Glutamatergic neuron (in vitro differentiated cells): ENCODE measurements around the gene CYP39A1. TPM values are rescaled to one million over a fixed set of nuclear protein-coding genes. Genes with fewer than 3 reads are reported as not detected.

Source experiments
- DNase-seq: peaks from one replicate; pipeline ENCODE4 v3.0.0; 2022
- H3K27ac Mint-ChIP-seq: one replicate; pipeline ENCODE4 v1.8.0; 2020; ENCODE audit warnings: mild to moderate bottlenecking, mixed read lengths, inconsistent platforms; ENCODE audit not compliant: unreplicated experiment
- H3K27me3 Mint-ChIP-seq: one replicate; pipeline ENCODE4 v1.8.0; 2020; ENCODE audit warnings: mild to moderate bottlenecking, moderate library complexity, mixed read lengths, inconsistent platforms; ENCODE audit not compliant: unreplicated experiment
- H3K36me3 Mint-ChIP-seq: one replicate; pipeline ENCODE4 v1.8.0; 2020; ENCODE audit warnings: mild to moderate bottlenecking, mixed read lengths, inconsistent platforms; ENCODE audit not compliant: unreplicated experiment
- H3K4me1 Mint-ChIP-seq: one replicate; pipeline ENCODE4 v1.8.0; 2020; ENCODE audit warnings: mild to moderate bottlenecking, low read depth, mixed read lengths, inconsistent platforms; ENCODE audit not compliant: unreplicated experiment
- H3K4me3 Mint-ChIP-seq: one replicate; pipeline ENCODE4 v1.8.0; 2020; ENCODE audit warnings: mild to moderate bottlenecking, mixed read lengths, inconsistent platforms; ENCODE audit not compliant: unreplicated experiment
- H3K9me3 Mint-ChIP-seq: one replicate; pipeline ENCODE4 v1.8.0; 2020; ENCODE audit warnings: mild to moderate bottlenecking, moderate library complexity, mixed read lengths, inconsistent platforms; ENCODE audit not compliant: unreplicated experiment
- total RNA-seq: library from RNA; stranded (reverse); fragmentation: NEBNext Ultra II Directional; extraction: Animal tissue kit (Norgen Biotek cat#: 25700); gene quantifications from one replicate; pipeline ENCODE4 v1.2.1, GENCODE V29; 2021; ENCODE audit not compliant: unreplicated experiment
- TF ChIP-seq, protein P1 (sequence below): fragments of 200-600 bp; sonication (generic); IDR thresholded peaks from one replicate; pipeline ENCODE4 v1.5.0; 2021; ENCODE audit not compliant: partially characterized antibody, unreplicated experiment

CYP39A1 gene
- total RNA-seq, 1 donor from 2014 or later, result 0.17 TPM

DNA sequence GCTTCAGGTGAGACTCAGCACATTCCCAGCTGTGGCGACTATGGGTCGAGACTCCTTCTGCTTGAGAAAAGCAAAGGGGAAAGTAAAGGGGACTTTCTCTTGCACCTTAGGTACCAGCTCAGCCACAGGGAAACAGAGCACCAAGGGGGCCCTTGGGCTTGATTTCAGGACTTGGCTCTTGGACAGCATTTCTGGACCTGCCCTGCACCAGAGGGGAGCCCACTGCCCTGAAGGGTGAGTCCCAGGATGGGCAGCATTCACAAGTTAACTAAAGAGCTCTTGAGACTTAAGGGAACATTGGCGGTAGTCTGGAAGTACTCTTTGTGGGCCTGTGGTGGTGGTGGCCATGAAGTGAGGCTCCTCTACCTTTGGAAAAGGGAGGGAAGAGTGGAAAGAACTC lies 111.1 kb downstream of the CYP39A1 start:
- no peak overlapping the region for H3K4me3 Mint-ChIP-seq
- H3K9me3 Mint-ChIP-seq, result peaks cover 4% of the 10 kb centered on the region
- TF ChIP-seq, protein P1, sequence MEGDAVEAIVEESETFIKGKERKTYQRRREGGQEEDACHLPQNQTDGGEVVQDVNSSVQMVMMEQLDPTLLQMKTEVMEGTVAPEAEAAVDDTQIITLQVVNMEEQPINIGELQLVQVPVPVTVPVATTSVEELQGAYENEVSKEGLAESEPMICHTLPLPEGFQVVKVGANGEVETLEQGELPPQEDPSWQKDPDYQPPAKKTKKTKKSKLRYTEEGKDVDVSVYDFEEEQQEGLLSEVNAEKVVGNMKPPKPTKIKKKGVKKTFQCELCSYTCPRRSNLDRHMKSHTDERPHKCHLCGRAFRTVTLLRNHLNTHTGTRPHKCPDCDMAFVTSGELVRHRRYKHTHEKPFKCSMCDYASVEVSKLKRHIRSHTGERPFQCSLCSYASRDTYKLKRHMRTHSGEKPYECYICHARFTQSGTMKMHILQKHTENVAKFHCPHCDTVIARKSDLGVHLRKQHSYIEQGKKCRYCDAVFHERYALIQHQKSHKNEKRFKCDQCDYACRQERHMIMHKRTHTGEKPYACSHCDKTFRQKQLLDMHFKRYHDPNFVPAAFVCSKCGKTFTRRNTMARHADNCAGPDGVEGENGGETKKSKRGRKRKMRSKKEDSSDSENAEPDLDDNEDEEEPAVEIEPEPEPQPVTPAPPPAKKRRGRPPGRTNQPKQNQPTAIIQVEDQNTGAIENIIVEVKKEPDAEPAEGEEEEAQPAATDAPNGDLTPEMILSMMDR, result no peak
- peaks cover 11% of the 10 kb centered on the region for H3K36me3 Mint-ChIP-seq
- no peak for DNase-seq
- H3K27ac Mint-ChIP-seq, result no peak overlapping the region
- no peaks in the 10 kb centered on the region for H3K27me3 Mint-ChIP-seq
- no peaks in the 10 kb centered on the region for H3K4me1 Mint-ChIP-seq

DNA sequence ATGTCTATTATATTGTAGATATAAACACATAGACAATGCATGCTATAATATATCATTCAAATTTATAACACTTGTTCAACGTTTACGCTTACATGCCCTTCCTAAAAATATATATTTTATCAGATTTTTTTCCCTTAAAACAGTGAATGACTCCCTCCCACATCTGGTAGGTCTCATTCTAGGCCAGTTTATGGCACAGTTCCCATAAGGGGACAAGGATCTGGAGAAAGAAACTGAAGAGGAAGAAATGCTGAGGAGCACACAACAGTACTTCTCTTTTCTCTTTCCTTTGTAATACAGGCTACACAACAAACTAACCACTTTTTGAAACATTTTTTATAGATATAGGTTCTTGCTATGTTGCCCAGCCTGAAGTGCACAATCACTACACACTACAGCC lies 112.8 kb downstream of the CYP39A1 start:
- Mint-ChIP-seq H3K4me3 (no peak overlapping the region), H3K27me3 (no peaks in the 10 kb centered on the region), H3K9me3 (peaks cover 4% of the 10 kb centered on the region), H3K4me1 (no peaks in the 10 kb centered on the region), H3K36me3 (peaks cover 11% of the 10 kb centered on the region), H3K27ac (no peak overlapping the region)
- TF ChIP-seq, protein P1, result no peak
- no peak for DNase-seq

DNA sequence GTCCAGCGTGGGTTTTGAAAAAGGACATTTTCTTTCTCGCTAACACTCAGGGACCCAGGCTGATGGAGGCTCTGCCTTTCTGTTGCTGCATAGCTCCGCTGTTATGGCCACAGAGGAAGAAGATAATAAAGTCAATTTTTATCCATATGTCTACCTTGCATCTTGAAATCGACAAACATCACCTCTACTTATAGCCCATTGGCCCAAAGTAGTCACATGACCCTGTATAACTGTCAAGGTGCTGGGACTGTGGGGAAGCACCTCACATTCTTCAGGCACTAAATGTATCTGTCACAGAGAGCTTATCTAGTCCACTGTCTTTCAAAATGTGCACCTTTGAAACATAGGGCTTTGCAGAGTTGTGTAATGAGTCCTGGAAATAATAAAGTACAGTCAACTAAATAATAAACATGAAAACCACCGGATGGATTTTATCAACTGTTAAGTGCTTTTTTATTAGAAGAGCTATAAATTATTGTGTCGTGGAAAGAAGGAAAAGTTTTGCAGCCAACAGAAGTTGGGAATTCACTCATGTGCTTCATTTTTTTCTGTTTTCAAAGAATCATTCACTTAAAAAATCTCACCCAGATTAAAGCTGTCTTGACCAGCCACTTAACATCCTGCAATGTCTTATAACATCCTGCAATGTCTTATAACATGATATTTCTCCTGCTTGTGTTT lies 113.7 kb downstream of the CYP39A1 start:
- H3K4me1 Mint-ChIP-seq, result no peaks in the 10 kb centered on the region
- TF ChIP-seq, protein P1, result no peak
- DNase-seq, result no peak
- no peak overlapping the region for H3K27ac Mint-ChIP-seq
- no peak overlapping the region for H3K4me3 Mint-ChIP-seq
- H3K27me3 Mint-ChIP-seq, result no peaks in the 10 kb centered on the region
- peaks cover 3% of the 10 kb centered on the region for H3K9me3 Mint-ChIP-seq
- peaks cover 5% of the 10 kb centered on the region for H3K36me3 Mint-ChIP-seq

- no peaks in the 10 kb centered on the region for H3K27me3 Mint-ChIP-seq
- no peak overlapping the region for H3K27ac Mint-ChIP-seq
- H3K36me3 Mint-ChIP-seq, result no peaks in the 10 kb centered on the region
- TF ChIP-seq, protein P1, result no peak
- DNase-seq, result no peak
- H3K4me3 Mint-ChIP-seq, result no peak overlapping the region
- H3K4me1 Mint-ChIP-seq, result no peaks in the 10 kb centered on the region
- no peaks in the 10 kb centered on the region for H3K9me3 Mint-ChIP-seq
Measured at GRCh38 chr6:46530896-46531295, 121.7 kb downstream of the CYP39A1 start.

DNA sequence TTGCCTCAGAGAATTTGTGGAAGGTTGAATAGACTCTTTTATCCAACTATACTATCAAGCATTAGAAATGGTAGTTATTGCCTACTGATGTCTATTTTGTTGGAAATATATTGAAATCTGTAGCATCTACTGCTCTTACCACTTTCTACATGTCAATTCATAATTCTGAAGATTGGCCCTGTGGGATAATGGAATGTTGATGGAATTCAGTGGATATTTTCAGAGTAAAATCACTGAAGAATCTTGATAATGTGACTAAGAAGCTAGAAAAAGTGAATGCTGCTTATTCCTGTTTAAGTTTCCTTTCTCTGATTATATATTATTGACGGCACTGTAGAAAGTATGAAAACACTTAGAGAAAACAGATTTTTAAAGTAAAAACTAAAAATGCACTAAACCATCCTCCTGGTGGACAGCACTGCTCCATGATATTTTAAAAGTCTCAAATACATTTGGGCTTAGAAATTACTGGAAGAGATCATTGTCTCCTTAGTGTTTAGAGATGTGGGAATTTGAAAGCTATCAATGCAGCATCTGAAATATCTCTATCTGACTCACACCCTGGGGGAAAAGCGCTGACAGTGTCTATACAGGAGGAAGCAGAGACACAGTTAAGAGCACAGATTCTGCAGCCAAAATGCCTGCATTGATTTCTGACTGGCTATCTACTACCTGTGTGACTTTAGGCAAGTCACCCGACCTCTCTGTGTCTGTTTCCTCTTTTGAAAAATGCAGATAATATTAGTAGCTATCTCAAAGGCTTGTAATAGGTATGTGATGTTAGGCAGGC lies 123.5 kb downstream of the CYP39A1 start:
- Mint-ChIP-seq H3K9me3 (no peaks in the 10 kb centered on the region), H3K4me1 (no peaks in the 10 kb centered on the region), H3K27me3 (peaks cover 1% of the 10 kb centered on the region), H3K4me3 (no peak overlapping the region), H3K27ac (no peak overlapping the region), H3K36me3 (no peaks in the 10 kb centered on the region)
- TF ChIP-seq, protein P1, result no peak
- no peak for DNase-seq
